IMR-90 (cell line): ENCODE data around the gene JAKMIP3. TPM values are rescaled to one million over a fixed set of nuclear protein-coding genes. Genes with fewer than 3 reads are reported as not detected.

ENCODE experiments used
- ATAC-seq: fragments of 200-7000 bp; cut with Tn5 transposase; 2 replicates; pipeline ENCODE4 v1.9.1; 2020; ENCODE audit warnings: low read depth, mild to moderate bottlenecking, moderate library complexity
- BruUV-seq: library from RNA; stranded (reverse); fragments of 400-500 nt; replicated peaks from 2 replicates; lab custom pipeline; 2021; lab: Mats Ljungman, UMichigan
- CTCF ChIA-PET: fragments of 300-600 bp; formaldehyde crosslinking; extraction: SDS; loops from one replicate; lab custom pipeline; 2021; ENCODE audit warnings: antibody characterized with exemption; lab: Yijun Ruan, JAX
- POLR2A ChIA-PET: fragments of 300-600 bp; sonication (Branson Sonifier 250); formaldehyde crosslinking; loops from one replicate; lab custom pipeline; 2022; ENCODE audit warnings: antibody characterized with exemption; ENCODE audit not compliant: unreplicated experiment; lab: Charles Lee
- DNase-seq: peaks from one replicate; pipeline ENCODE4 v3.0.0; 2013
- H2AFZ ChIP-seq: replicated peaks from 2 replicates; pipeline ENCODE3; 2013; ENCODE audit warnings: low read length, mild to moderate bottlenecking; ENCODE audit not compliant: poor library complexity
- H2AK5ac ChIP-seq: 2 replicates; pipeline ENCODE4 v1.6.1; 2013; ENCODE audit warnings: low read depth, low read length, inconsistent platforms
- H2AK9ac ChIP-seq: replicated peaks from 2 replicates; pipeline ENCODE3; 2013; ENCODE audit warnings: mild to moderate bottlenecking, low read depth, low read length, moderate library complexity; ENCODE audit not compliant: poor library complexity
- H2BK120ac ChIP-seq: 2 replicates; pipeline ENCODE4 v1.6.1; 2013; ENCODE audit warnings: low read depth, low read length, inconsistent platforms
- H2BK15ac ChIP-seq: 3 replicates; pipeline ENCODE4 v1.6.1; 2013; ENCODE audit warnings: low read depth, low read length, inconsistent platforms
- H2BK20ac ChIP-seq: 2 replicates; pipeline ENCODE4 v1.6.1; 2013; ENCODE audit warnings: low read depth, mild to moderate bottlenecking, inconsistent platforms, low read length, moderate library complexity
- H2BK5ac ChIP-seq: 2 replicates; pipeline ENCODE4 v1.6.1; 2013; ENCODE audit warnings: mild to moderate bottlenecking, low read depth, low read length, inconsistent platforms; ENCODE audit not compliant: poor library complexity, severe bottlenecking
- H3K14ac ChIP-seq: replicated peaks from 2 replicates; pipeline ENCODE4 v1.6.1; 2013; ENCODE audit warnings: low read depth, low read length, inconsistent platforms
- H3K18ac ChIP-seq: 2 replicates; pipeline ENCODE4 v1.6.1; 2013; ENCODE audit warnings: low read depth, low read length, control low read depth
- H3K23ac ChIP-seq: 2 replicates; pipeline ENCODE4 v1.6.1; 2013; ENCODE audit warnings: low read depth, low read length, inconsistent platforms
- H3K27ac ChIP-seq: 2 replicates; pipeline ENCODE4 v1.5.1; 2013; ENCODE audit warnings: mild to moderate bottlenecking, control low read depth, low read length; ENCODE audit not compliant: insufficient read depth
- H3K27me3 ChIP-seq: 2 replicates; pipeline ENCODE4 v1.6.1; 2013; ENCODE audit warnings: low read length; ENCODE audit not compliant: control insufficient read depth, insufficient read depth
- H3K36me3 ChIP-seq: 2 replicates; pipeline ENCODE4 v1.6.1; 2013; ENCODE audit warnings: low read length, mixed read lengths; ENCODE audit not compliant: control insufficient read depth, insufficient read depth
- H3K4ac ChIP-seq: 2 replicates; pipeline ENCODE4 v1.6.1; 2013; ENCODE audit warnings: low read depth, low read length, inconsistent platforms
- H3K4me1 ChIP-seq: 2 replicates; pipeline ENCODE4 v1.6.1; 2013; ENCODE audit warnings: low read length, mixed read lengths; ENCODE audit not compliant: control insufficient read depth, insufficient read depth
- H3K4me2 ChIP-seq: 2 replicates; pipeline ENCODE4 v1.6.1; 2013; ENCODE audit warnings: low read depth, mild to moderate bottlenecking, control low read depth, low read length, moderate library complexity
- H3K4me3 ChIP-seq: 2 replicates; pipeline ENCODE4 v1.5.1; 2013; ENCODE audit warnings: low read depth, mild to moderate bottlenecking, control low read depth, low read length, moderate library complexity; ENCODE audit not compliant: insufficient read depth
- H3K56ac ChIP-seq: 2 replicates; pipeline ENCODE4 v1.6.1; 2013; ENCODE audit warnings: low read length, inconsistent platforms; ENCODE audit not compliant: insufficient read depth; ENCODE audit errors: extremely low read depth
- H3K79me1 ChIP-seq, 2 experiments: 2 replicates each; pipeline ENCODE4 v1.6.1; 2013; ENCODE audit warnings: low read length in 2 of 2, inconsistent platforms in 1 of 2, low read depth in 1 of 2
- H3K9ac ChIP-seq: 2 replicates; pipeline ENCODE4 v1.6.1; 2013; ENCODE audit warnings: low read depth, low read length, control low read depth
- H3K9me1 ChIP-seq: 2 replicates; pipeline ENCODE4 v1.6.1; 2013; ENCODE audit warnings: low read length, inconsistent platforms; ENCODE audit not compliant: insufficient read depth
- H3K9me3 ChIP-seq: 2 replicates; pipeline ENCODE4 v1.6.1; 2013; ENCODE audit warnings: low read length; ENCODE audit not compliant: control insufficient read depth, insufficient read depth
- H4K20me1 ChIP-seq: 2 replicates; pipeline ENCODE4 v1.6.1; 2013; ENCODE audit warnings: low read length, inconsistent platforms; ENCODE audit not compliant: insufficient read depth
- H4K5ac ChIP-seq: 2 replicates; pipeline ENCODE4 v1.6.1; 2013; ENCODE audit warnings: mild to moderate bottlenecking, low read depth, low read length, control low read depth
- H4K8ac ChIP-seq, 2 experiments: 2 replicates each; pipeline ENCODE4 v1.6.1; 2013; ENCODE audit warnings: low read depth in 2 of 2, low read length in 2 of 2, control low read depth in 1 of 2, inconsistent platforms in 1 of 2
- H4K91ac ChIP-seq: 2 replicates; pipeline ENCODE4 v1.6.1; 2013; ENCODE audit warnings: low read depth, low read length, inconsistent platforms; ENCODE audit not compliant: insufficient read depth
- CHD1 ChIP-seq: IDR thresholded peaks from 2 replicates; pipeline ENCODE4 v1.6.1; 2012; ENCODE audit warnings: low read depth, low read length, improper control_type of control experiment
- ELK1 ChIP-seq: fragments of 150-350 bp; IDR thresholded peaks from 2 replicates; pipeline ENCODE4 v1.6.1; 2016; ENCODE audit warnings: low read depth, mild to moderate bottlenecking, low read length, moderate library complexity, borderline replicate concordance
- FOS ChIP-seq: fragments of 150-350 bp; IDR thresholded peaks from 2 replicates; pipeline ENCODE4 v1.6.1; 2016; ENCODE audit warnings: low read depth, low read length
- MAZ ChIP-seq: IDR thresholded peaks from 2 replicates; pipeline ENCODE4 v1.6.1; 2012; ENCODE audit warnings: low read depth, mild to moderate bottlenecking, low read length, improper control_type of control experiment, moderate library complexity, borderline replicate concordance
- NFE2L2 ChIP-seq: fragments of 150-350 bp; IDR thresholded peaks from 2 replicates; pipeline ENCODE4 v1.6.1; 2016; ENCODE audit warnings: low read depth, mild to moderate bottlenecking, low read length
- POLR2A ChIP-seq: IDR thresholded peaks from 2 replicates; pipeline ENCODE4 v1.6.1; 2012; ENCODE audit warnings: mild to moderate bottlenecking, low read depth, low read length
- RAD21 ChIP-seq: IDR thresholded peaks from 2 replicates; pipeline ENCODE4 v1.6.1; 2012; ENCODE audit warnings: low read length, improper control_type of control experiment
- RCOR1 ChIP-seq: IDR thresholded peaks from 2 replicates; pipeline ENCODE4 v1.6.1; 2012; ENCODE audit warnings: mild to moderate bottlenecking, low read length, improper control_type of control experiment; ENCODE audit not compliant: insufficient replicate concordance
- RFX5 ChIP-seq: IDR thresholded peaks from 2 replicates; pipeline ENCODE4 v1.8.0; 2012; ENCODE audit warnings: low read depth, mild to moderate bottlenecking, low read length, moderate library complexity
- USF2 ChIP-seq: fragments of 150-350 bp; IDR thresholded peaks from 2 replicates; pipeline ENCODE4 v1.6.1; 2017; ENCODE audit warnings: mild to moderate bottlenecking, antibody characterized with exemption, low read length, low read depth
- WGBS, 2 experiments: methylation state at CpG; one replicate each; pipeline versions ENCODE4 v1.1.5 to v1.1.7; 2013; ENCODE audit warnings: missing lambda C conversion rate in 2 of 2; ENCODE audit not compliant: insufficient read length in 1 of 2; ENCODE audit errors: extremely low coverage in 2 of 2; 5-methylcytosine and 5-hydroxymethylcytosine counted together
- dilution Hi-C: fragments of 300-500 bp; cut with HindIII; formaldehyde crosslinking; loops from one replicate; pipeline ENCODE4 v1.14.3; 2018; ENCODE audit warnings: low sequenced_read_pairs; ENCODE audit not compliant: unreplicated experiment
- in situ Hi-C: fragments of 300-500 bp; cut with MboI; formaldehyde crosslinking; loops from 3 replicates; pipeline ENCODE4 v1.14.3; 2019; ENCODE audit warnings: low sequenced_read_pairs, inconsistent platforms, mixed read lengths
- intact Hi-C: fragments of 100-400 bp; cut with micrococcal nuclease; formaldehyde crosslinking; loops from 2 replicates; pipeline ENCODE4 v1.10.0; 2022
- polyA plus RNA-seq, 3 experiments: library from polyadenylated mRNA; depleted of rRNA; stranded (reverse); fragments of >200 nt; gene quantifications; 2 replicates each; pipeline ENCODE4 v1.2.3, GENCODE V29; 2012; ENCODE audit warnings: low replicate concordance in 1 of 3
- total RNA-seq: library from RNA; depleted of rRNA; stranded (reverse); fragments of >200 nt; gene quantifications from 2 replicates; pipeline ENCODE4 v1.2.3, GENCODE V29; 2012

JAKMIP3 gene
- total and polyA plus RNA-seq, 2 of the 4 experiments (the other 2 are of a cell fraction) = under 0.01 to 0.22 TPM

- H4K20me1 ChIP-seq = no peaks in the 10 kb centered on the region
- H2BK5ac ChIP-seq = no peak overlapping the region
- no peaks in the 10 kb centered on the region for H3K9me3 ChIP-seq
- no peak overlapping the region for H2BK15ac ChIP-seq
- H3K9ac ChIP-seq = no peak overlapping the region
- peaks cover 14% of the 10 kb centered on the region for H3K27me3 ChIP-seq
- ChIA-PET POLR2A (no interaction called here), CTCF (no interaction called here)
- H2AK9ac ChIP-seq = no peak overlapping the region
- intact Hi-C loops (no loop called here), dilution Hi-C loops (no loop called here), in situ Hi-C loops (no loop called here)
- H3K18ac ChIP-seq = no peak overlapping the region
- no peak overlapping the region for H4K91ac ChIP-seq
- no peak overlapping the region for H3K4ac ChIP-seq
- H2AK5ac ChIP-seq = no peak overlapping the region
- no peak for ATAC-seq
- H3K23ac ChIP-seq = no peak overlapping the region
- H3K79me1 ChIP-seq = no peaks in the 10 kb centered on the region
- DNase-seq = no peak
- H3K4me3 ChIP-seq = no peak overlapping the region
- no peak overlapping the region for H3K14ac ChIP-seq
- H3K36me3 ChIP-seq = no peaks in the 10 kb centered on the region
- no peak overlapping the region for H2BK20ac ChIP-seq
- no peak overlapping the region for H3K56ac ChIP-seq
- H3K4me2 ChIP-seq = no peak overlapping the region
- H3K9me1 ChIP-seq = no peaks in the 10 kb centered on the region
- H3K27ac ChIP-seq = no peak overlapping the region
- TF ChIP-seq MAZ = no peak
- TF ChIP-seq RAD21 = no peak
- no peak for TF ChIP-seq USF2
- TF ChIP-seq POLR2A = no peak
- TF ChIP-seq FOS = no peak
- TF ChIP-seq NFE2L2 = no peak
- TF ChIP-seq CHD1 = no peak
- TF ChIP-seq RFX5 = no peak
- no peak for TF ChIP-seq ELK1
- no peak for TF ChIP-seq RCOR1
- BruUV-seq = no TSS peak
- H2AFZ ChIP-seq = no peak overlapping the region
- no peak overlapping the region for H4K5ac ChIP-seq
- no peak overlapping the region for H4K8ac ChIP-seq
- H2BK120ac ChIP-seq = no peak overlapping the region
- 79% methylated on average over 9 of the region's 14 CpGs; no CpG with 5 or more reads in 1 of the 2 experiments for WGBS, 2 experiments
- H3K4me1 ChIP-seq = no peaks in the 10 kb centered on the region
Measured at GRCh38 chr10:132113766-132114365, 48.1 kb downstream of the JAKMIP3 start.
